ENCODE results near the gene DHRSX.
"Not testable (repeated sequence)": the region's sequence is repeated elsewhere in the genome, so short reads cannot be mapped to it uniquely, and the experiment has no call there.

The DHRSX gene

DNA sequence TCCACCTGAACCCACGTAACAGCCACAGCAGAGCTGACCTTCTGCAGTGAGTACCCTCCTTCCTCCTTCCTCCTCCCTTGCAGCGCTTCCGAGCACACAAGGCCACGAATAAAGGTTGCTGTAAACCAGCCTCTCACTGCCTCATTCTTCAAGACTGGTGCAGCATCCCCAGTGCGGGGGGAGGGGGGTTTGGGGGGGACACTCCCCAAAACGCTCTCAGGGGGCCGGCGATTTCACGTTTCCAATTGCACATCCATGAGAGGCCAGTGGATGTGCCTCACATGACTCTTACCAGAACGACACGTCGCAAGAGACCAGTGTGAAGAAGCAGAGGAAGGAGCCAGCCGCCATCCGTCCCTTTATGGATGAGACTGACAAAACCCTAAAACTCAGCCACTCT is 5.2 kb downstream of the DHRSX start:
- no peak for DNase-seq

DNA sequence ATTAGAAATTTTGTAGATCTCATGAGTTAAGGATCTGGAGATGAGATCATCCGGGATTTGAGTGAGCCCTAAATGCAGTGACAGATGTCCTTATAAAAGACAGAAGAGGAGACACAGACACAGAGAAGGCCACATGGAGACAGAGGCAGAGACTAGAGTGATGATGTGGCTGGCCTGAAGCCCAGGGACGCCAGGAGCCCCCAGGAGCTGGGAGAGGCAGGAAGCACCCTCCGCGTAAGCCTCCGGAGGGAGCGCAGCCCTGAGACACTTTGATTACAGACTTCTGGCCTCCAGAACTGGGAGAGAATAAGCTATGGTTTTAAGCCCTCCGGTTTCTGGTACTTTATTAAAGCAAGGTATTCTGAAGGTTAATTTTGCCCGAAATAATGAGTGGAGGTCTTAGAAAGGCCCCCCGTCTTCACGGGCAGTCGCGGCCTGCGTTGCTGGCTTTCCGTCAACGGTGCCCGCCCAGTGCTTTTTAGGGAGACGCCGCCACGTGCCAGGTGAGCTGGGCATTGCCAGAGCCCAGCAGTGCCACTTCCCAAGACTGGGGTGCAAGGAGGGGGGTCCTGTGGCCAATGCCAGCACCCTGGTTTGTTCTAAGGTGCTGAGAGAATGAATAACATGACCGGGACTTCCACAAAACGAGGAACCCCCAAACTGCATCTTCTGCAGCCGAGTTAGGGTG is 8.1 kb downstream of the DHRSX start:
- DNase-seq = no peak

DNA sequence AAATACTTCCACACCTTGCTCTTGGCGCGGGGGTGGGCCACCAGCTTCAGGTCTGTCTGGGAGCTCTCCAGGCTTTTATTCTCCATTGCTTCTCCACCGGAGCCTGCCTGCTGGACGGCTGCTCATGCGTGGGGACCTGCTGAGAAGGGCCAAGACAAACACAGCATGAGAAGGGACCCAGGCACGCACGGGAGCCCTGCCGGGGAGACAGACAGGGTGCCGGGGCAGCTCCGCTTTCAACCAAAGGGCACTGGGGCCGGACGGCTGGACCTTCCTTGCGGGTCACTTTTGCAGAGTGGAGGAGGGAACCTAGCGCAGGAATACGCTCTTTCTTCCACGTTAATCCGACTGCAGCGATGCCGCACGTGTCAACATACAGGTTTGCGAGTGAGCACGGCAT is 10.1 kb downstream of the DHRSX start:
- no peak for DNase-seq

- DNase-seq = no peak
These were observed 11.0 kb downstream of the DHRSX start for GRCh38 chrX:2489446-2490445.

DNA sequence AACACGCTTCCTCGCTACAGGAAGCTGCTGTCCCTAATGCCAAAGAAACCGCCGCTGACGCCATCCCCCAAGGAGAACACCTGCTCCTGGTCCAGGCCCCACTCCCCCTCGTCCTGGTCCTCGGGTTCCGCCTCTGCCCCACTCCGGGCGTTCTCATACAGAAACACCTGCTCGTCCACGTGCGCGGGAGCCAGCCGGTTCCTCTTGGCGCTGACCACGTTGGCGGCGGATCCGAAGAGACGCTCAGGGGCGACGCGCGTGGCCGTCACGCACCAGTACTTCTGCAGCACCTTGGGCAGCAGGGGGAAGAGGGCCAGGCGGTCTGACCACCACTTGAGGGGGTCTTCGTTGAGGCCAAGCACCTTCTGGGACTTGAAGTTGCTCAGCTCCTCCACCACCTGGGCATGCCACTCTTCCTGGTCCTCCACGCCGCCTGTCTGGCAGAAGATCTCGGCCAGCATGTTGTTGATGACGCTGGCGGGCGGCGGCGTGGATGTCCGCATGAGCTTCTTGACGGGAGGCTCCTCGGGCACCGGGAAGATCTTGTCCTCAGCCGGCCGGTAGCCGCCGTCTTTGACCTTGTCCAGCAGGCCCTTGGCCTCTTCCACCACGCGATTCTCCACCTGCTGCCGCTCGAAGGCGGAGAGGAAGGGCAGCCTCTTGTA is 12.0 kb downstream of the DHRSX start:
- no peak for DNase-seq

DNA sequence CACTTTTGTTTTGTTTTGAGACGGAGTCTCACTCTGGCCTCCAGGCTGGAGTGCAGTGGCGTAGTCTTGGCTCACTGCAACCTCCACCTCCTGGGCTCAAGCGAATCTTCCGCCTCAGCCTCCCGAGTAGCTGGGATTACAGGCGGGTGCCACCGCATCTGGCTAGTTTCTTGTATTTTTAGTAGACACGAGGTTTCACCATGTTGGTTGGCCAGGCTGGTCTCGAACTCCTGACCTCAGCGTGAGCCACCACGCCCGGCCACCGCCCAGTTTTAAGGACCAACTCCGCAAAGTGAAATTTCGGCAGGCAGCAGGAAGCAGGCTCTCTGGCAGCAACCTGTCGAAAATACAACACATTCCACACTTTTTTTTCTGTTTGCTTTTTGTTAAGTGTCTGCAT is 13.4 kb downstream of the DHRSX start:
- no peak for DNase-seq

- no peak for DNase-seq
These were observed 14.2 kb downstream of the DHRSX start for GRCh38 chrX:2486476-2487133.

- DNase-seq = no peak
These were observed 14.9 kb downstream of the DHRSX start for GRCh38 chrX:2485789-2486345.

- DNase-seq = no peak
These were observed 15.8 kb downstream of the DHRSX start for GRCh38 chrX:2484721-2485648.

GRCh38 chrX:2484256-2484655 is 16.5 kb downstream of the DHRSX start:
- no peak for DNase-seq

DNA sequence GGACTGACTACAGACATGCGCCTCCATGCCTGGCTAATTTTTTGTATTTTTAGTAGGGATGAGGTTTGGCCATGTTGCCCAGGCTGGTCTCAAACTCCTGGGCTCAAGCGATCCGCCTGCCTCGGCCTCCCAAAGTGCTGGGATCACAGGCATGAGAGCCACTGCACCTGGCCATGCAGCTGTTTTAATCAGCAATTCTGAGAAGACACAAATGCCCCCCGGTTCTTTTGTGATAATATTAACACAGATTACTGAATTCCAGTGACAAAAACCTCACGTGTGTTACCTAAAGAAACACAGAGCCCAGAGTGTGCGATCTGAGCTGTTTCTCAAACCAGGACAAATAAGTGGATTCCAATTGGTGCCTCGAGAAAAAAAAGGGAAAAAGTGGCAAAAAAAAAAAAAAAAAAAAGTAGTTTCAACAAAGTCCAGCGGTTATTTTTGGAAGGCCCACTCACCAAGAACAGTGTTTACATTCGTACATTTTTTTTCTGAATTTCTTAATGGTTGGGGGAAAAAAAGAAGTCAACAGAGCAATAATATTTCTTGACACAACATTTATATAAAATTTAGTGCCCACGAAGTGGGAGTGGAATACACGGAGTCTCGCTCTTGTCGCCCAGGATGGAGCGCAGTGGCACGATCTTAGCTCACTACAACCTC is 17.2 kb downstream of the DHRSX start:
- DNase-seq = no peak

GRCh38 chrX:2481597-2481996 is 19.2 kb downstream of the DHRSX start:
- not testable (repeated sequence) for DNase-seq

DNA sequence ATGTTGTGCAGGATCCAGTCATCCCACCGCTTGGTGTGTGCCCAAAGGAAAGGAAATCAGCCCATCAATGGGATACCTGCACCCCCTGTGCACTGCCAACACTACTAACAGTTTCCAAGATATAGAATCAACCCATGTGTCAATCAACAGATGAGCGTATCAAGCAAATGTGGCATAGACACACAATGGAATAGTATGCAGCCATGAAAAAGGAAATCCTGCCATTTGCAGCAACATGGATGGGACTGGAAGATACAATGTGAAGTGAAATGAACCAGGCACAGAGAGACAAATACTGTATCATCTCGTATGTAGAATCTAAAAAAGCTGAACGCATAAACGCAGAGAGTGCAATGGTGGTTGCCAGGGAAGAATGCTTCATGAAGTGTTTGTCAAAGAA is 20.8 kb downstream of the DHRSX start:
- not testable (repeated sequence) for DNase-seq

- DNase-seq = no peak
These were observed 21.4 kb downstream of the DHRSX start for GRCh38 chrX:2479420-2479780.

GRCh38 chrX:2478546-2479419 is 22.0 kb downstream of the DHRSX start:
- no peak for DNase-seq

DNA sequence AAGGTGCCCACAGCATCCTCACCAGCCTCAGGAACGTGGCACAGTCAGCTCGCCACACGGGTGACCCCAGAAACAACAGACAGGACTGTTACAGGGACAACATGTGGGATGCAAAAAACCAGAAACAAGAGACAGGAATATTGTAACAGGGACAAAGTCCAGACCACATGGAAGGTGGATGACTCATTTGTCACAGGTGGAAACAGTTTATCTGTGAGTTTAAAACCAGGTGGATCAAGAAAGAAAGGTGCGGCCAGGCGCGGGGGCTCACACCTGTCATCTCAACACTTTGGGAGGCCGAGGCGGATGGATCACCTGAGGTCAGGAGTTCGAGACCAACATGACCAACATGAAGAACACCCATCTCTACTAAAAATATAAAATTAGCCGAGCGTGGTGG is 23.5 kb downstream of the DHRSX start:
- not testable (repeated sequence) for DNase-seq

DNA sequence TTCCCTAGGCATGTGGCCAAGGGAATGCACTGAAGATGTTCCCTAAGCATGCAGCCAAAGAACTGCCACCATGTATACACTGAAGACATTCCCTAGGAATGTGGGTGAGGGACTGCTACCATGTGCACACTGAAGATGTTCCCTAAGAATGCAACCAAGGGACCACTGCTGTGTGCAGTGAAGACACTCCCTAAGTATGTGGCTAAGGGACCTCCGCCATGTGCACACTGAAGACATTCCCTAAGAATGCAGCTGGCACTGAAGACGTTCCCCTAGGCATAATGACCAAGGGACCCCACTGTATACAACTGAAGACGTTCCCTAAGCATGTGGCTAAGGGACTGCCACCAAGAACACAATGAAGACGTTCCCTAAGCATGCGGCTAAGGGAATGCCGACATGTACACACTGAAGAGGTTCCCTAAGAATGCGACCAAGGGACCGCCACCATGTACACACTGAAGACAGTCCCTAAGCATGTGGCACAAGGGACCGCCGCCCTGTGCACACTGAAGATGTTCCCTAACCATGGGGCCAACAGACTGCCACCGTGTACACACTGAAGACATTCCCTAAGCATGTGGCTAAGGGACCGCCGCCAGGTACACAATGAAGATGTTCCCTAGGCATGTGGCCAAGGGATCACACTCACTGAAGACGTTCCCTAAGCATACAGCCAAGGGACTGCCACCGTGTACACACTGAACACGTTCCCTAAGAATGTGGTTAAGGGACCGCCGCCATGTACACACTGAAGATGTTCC is 25.6 kb downstream of the DHRSX start:
- DNase-seq = no peak

GRCh38 chrX:2474280-2474962 is 26.4 kb downstream of the DHRSX start:
- no peak for DNase-seq

- not testable (repeated sequence) for DNase-seq
These were observed 27.7 kb downstream of the DHRSX start for GRCh38 chrX:2473064-2473463.

All from CD4-positive, alpha-beta T cell treated with Interleukin-4 for 1 hour (primary cell).